Erythroblast (primary cell): Measurements from ENCODE around the gene TFDP2.
A peak's percentile ranks its signal among the peaks of the same experiment; 100 is the strongest.
"Not testable (repeated sequence)": the region's sequence is repeated elsewhere in the genome, so short reads cannot be mapped to it uniquely, and the experiment has no call there.

Experiments used
- DNase-seq, 2 experiments: peaks; one replicate each; lab custom pipeline; 2025; lab: John Stamatoyannopoulos, UW
- GATA1 ChIP-seq: IDR thresholded peaks from 2 replicates; pipeline ENCODE4 v1.6.1; 2011; ENCODE audit warnings: low read depth, mild to moderate bottlenecking, control low read depth, low read length, moderate library complexity
- POLR2A ChIP-seq: IDR thresholded peaks from 2 replicates; pipeline ENCODE4 v1.6.1; 2011; ENCODE audit warnings: mild to moderate bottlenecking, low read length

TFDP2 gene

GRCh38 chr3:141913150-141913811 lies 236.1 kb downstream of the TFDP2 start:
- TF ChIP-seq GATA1 (no peak), POLR2A (no peak)
- DNase-seq = peak; percentile 80 to 84

GRCh38 chr3:141909986-141910385 lies 239.4 kb downstream of the TFDP2 start:
- not testable (repeated sequence) for DNase-seq

- TF ChIP-seq GATA1 = no peak
- TF ChIP-seq POLR2A = no peak
- DNase-seq = no peak
Measured at GRCh38 chr3:141909408-141909807, 239.9 kb downstream of the TFDP2 start.

- TF ChIP-seq GATA1 = no peak
- no peak for TF ChIP-seq POLR2A
- no peak for DNase-seq
Measured at GRCh38 chr3:141905129-141905528, 244.2 kb downstream of the TFDP2 start.

- DNase-seq = no peak
- no peak for TF ChIP-seq POLR2A
- TF ChIP-seq GATA1 = no peak
Measured at GRCh38 chr3:141904203-141904602, 245.1 kb downstream of the TFDP2 start.

- TF ChIP-seq POLR2A = no peak
- TF ChIP-seq GATA1 = no peak
- DNase-seq = no peak
Measured at GRCh38 chr3:141901914-141902313, 247.4 kb downstream of the TFDP2 start.

GRCh38 chr3:141900343-141900742 lies 249.0 kb downstream of the TFDP2 start:
- TF ChIP-seq POLR2A (no peak), GATA1 (no peak)
- DNase-seq = peak; percentile 19 to 24

GRCh38 chr3:141898908-141899307 lies 250.4 kb downstream of the TFDP2 start:
- DNase-seq = no peak
- TF ChIP-seq GATA1 (no peak), POLR2A (no peak)

GRCh38 chr3:141895731-141896130 lies 253.6 kb downstream of the TFDP2 start:
- TF ChIP-seq POLR2A = no peak
- no peak for TF ChIP-seq GATA1

GRCh38 chr3:141894524-141895176 lies 254.7 kb downstream of the TFDP2 start:
- peak in 1 of 2 experiments; percentile 19 for DNase-seq
- TF ChIP-seq POLR2A (no peak), GATA1 (no peak)

More at GRCh38 chr3:141895731-141896130, 253.6 kb downstream of the TFDP2 start:
- no peak for DNase-seq
